IMR-90 (cell line): ENCODE data around the gene ANP32A. TPM values are rescaled to one million over a fixed set of nuclear protein-coding genes. Genes with fewer than 3 reads are reported as not detected.
"Not testable (repeated sequence)": the region's sequence is repeated elsewhere in the genome, so short reads cannot be mapped to it uniquely, and the experiment has no call there.

ENCODE experiments used
- ATAC-seq: fragments of 200-7000 bp; cut with Tn5 transposase; 2 replicates; pipeline ENCODE4 v1.9.1; 2020; ENCODE audit warnings: low read depth, mild to moderate bottlenecking, moderate library complexity
- BruUV-seq: library from RNA; stranded (reverse); fragments of 400-500 nt; replicated peaks from 2 replicates; lab custom pipeline; 2021; lab: Mats Ljungman, UMichigan
- CTCF ChIA-PET: fragments of 300-600 bp; formaldehyde crosslinking; extraction: SDS; loops from one replicate; lab custom pipeline; 2021; ENCODE audit warnings: antibody characterized with exemption; lab: Yijun Ruan, JAX
- POLR2A ChIA-PET: fragments of 300-600 bp; sonication (Branson Sonifier 250); formaldehyde crosslinking; loops from one replicate; lab custom pipeline; 2022; ENCODE audit warnings: antibody characterized with exemption; ENCODE audit not compliant: unreplicated experiment; lab: Charles Lee
- DNase-seq: peaks from one replicate; pipeline ENCODE4 v3.0.0; 2013
- H2AFZ ChIP-seq: replicated peaks from 2 replicates; pipeline ENCODE3; 2013; ENCODE audit warnings: low read length, mild to moderate bottlenecking; ENCODE audit not compliant: poor library complexity
- H2AK5ac ChIP-seq: 2 replicates; pipeline ENCODE4 v1.6.1; 2013; ENCODE audit warnings: low read depth, low read length, inconsistent platforms
- H2AK9ac ChIP-seq: replicated peaks from 2 replicates; pipeline ENCODE3; 2013; ENCODE audit warnings: mild to moderate bottlenecking, low read depth, low read length, moderate library complexity; ENCODE audit not compliant: poor library complexity
- H2BK120ac ChIP-seq: 2 replicates; pipeline ENCODE4 v1.6.1; 2013; ENCODE audit warnings: low read depth, low read length, inconsistent platforms
- H2BK15ac ChIP-seq: 3 replicates; pipeline ENCODE4 v1.6.1; 2013; ENCODE audit warnings: low read depth, low read length, inconsistent platforms
- H2BK20ac ChIP-seq: 2 replicates; pipeline ENCODE4 v1.6.1; 2013; ENCODE audit warnings: low read depth, mild to moderate bottlenecking, inconsistent platforms, low read length, moderate library complexity
- H2BK5ac ChIP-seq: 2 replicates; pipeline ENCODE4 v1.6.1; 2013; ENCODE audit warnings: mild to moderate bottlenecking, low read depth, low read length, inconsistent platforms; ENCODE audit not compliant: poor library complexity, severe bottlenecking
- H3K14ac ChIP-seq: replicated peaks from 2 replicates; pipeline ENCODE4 v1.6.1; 2013; ENCODE audit warnings: low read depth, low read length, inconsistent platforms
- H3K18ac ChIP-seq: 2 replicates; pipeline ENCODE4 v1.6.1; 2013; ENCODE audit warnings: low read depth, low read length, control low read depth
- H3K23ac ChIP-seq: 2 replicates; pipeline ENCODE4 v1.6.1; 2013; ENCODE audit warnings: low read depth, low read length, inconsistent platforms
- H3K27ac ChIP-seq: 2 replicates; pipeline ENCODE4 v1.5.1; 2013; ENCODE audit warnings: mild to moderate bottlenecking, control low read depth, low read length; ENCODE audit not compliant: insufficient read depth
- H3K27me3 ChIP-seq: 2 replicates; pipeline ENCODE4 v1.6.1; 2013; ENCODE audit warnings: low read length; ENCODE audit not compliant: control insufficient read depth, insufficient read depth
- H3K36me3 ChIP-seq: 2 replicates; pipeline ENCODE4 v1.6.1; 2013; ENCODE audit warnings: low read length, mixed read lengths; ENCODE audit not compliant: control insufficient read depth, insufficient read depth
- H3K4ac ChIP-seq: 2 replicates; pipeline ENCODE4 v1.6.1; 2013; ENCODE audit warnings: low read depth, low read length, inconsistent platforms
- H3K4me1 ChIP-seq: 2 replicates; pipeline ENCODE4 v1.6.1; 2013; ENCODE audit warnings: low read length, mixed read lengths; ENCODE audit not compliant: control insufficient read depth, insufficient read depth
- H3K4me2 ChIP-seq: 2 replicates; pipeline ENCODE4 v1.6.1; 2013; ENCODE audit warnings: low read depth, mild to moderate bottlenecking, control low read depth, low read length, moderate library complexity
- H3K4me3 ChIP-seq: 2 replicates; pipeline ENCODE4 v1.5.1; 2013; ENCODE audit warnings: low read depth, mild to moderate bottlenecking, control low read depth, low read length, moderate library complexity; ENCODE audit not compliant: insufficient read depth
- H3K56ac ChIP-seq: 2 replicates; pipeline ENCODE4 v1.6.1; 2013; ENCODE audit warnings: low read length, inconsistent platforms; ENCODE audit not compliant: insufficient read depth; ENCODE audit errors: extremely low read depth
- H3K79me1 ChIP-seq, 2 experiments: 2 replicates each; pipeline ENCODE4 v1.6.1; 2013; ENCODE audit warnings: low read length in 2 of 2, inconsistent platforms in 1 of 2, low read depth in 1 of 2
- H3K9ac ChIP-seq: 2 replicates; pipeline ENCODE4 v1.6.1; 2013; ENCODE audit warnings: low read depth, low read length, control low read depth
- H3K9me1 ChIP-seq: 2 replicates; pipeline ENCODE4 v1.6.1; 2013; ENCODE audit warnings: low read length, inconsistent platforms; ENCODE audit not compliant: insufficient read depth
- H3K9me3 ChIP-seq: 2 replicates; pipeline ENCODE4 v1.6.1; 2013; ENCODE audit warnings: low read length; ENCODE audit not compliant: control insufficient read depth, insufficient read depth
- H4K20me1 ChIP-seq: 2 replicates; pipeline ENCODE4 v1.6.1; 2013; ENCODE audit warnings: low read length, inconsistent platforms; ENCODE audit not compliant: insufficient read depth
- H4K5ac ChIP-seq: 2 replicates; pipeline ENCODE4 v1.6.1; 2013; ENCODE audit warnings: mild to moderate bottlenecking, low read depth, low read length, control low read depth
- H4K8ac ChIP-seq, 2 experiments: 2 replicates each; pipeline ENCODE4 v1.6.1; 2013; ENCODE audit warnings: low read depth in 2 of 2, low read length in 2 of 2, control low read depth in 1 of 2, inconsistent platforms in 1 of 2
- H4K91ac ChIP-seq: 2 replicates; pipeline ENCODE4 v1.6.1; 2013; ENCODE audit warnings: low read depth, low read length, inconsistent platforms; ENCODE audit not compliant: insufficient read depth
- WGBS, 2 experiments: methylation state at CpG; one replicate each; pipeline versions ENCODE4 v1.1.5 to v1.1.7; 2013; ENCODE audit warnings: missing lambda C conversion rate in 2 of 2; ENCODE audit not compliant: insufficient read length in 1 of 2; ENCODE audit errors: extremely low coverage in 2 of 2; 5-methylcytosine and 5-hydroxymethylcytosine counted together
- dilution Hi-C: fragments of 300-500 bp; cut with HindIII; formaldehyde crosslinking; loops from one replicate; pipeline ENCODE4 v1.14.3; 2018; ENCODE audit warnings: low sequenced_read_pairs; ENCODE audit not compliant: unreplicated experiment
- in situ Hi-C: fragments of 300-500 bp; cut with MboI; formaldehyde crosslinking; loops from 3 replicates; pipeline ENCODE4 v1.14.3; 2019; ENCODE audit warnings: low sequenced_read_pairs, inconsistent platforms, mixed read lengths
- intact Hi-C: fragments of 100-400 bp; cut with micrococcal nuclease; formaldehyde crosslinking; loops from 2 replicates; pipeline ENCODE4 v1.10.0; 2022
- polyA plus RNA-seq, 3 experiments: library from polyadenylated mRNA; depleted of rRNA; stranded (reverse); fragments of >200 nt; gene quantifications; 2 replicates each; pipeline ENCODE4 v1.2.3, GENCODE V29; 2012; ENCODE audit warnings: low replicate concordance in 1 of 3
- total RNA-seq: library from RNA; depleted of rRNA; stranded (reverse); fragments of >200 nt; gene quantifications from 2 replicates; pipeline ENCODE4 v1.2.3, GENCODE V29; 2012

ANP32A gene
- total and polyA plus RNA-seq, 2 of the 4 experiments (the other 2 are of a cell fraction): 62.4 to 72.8 TPM

DNA sequence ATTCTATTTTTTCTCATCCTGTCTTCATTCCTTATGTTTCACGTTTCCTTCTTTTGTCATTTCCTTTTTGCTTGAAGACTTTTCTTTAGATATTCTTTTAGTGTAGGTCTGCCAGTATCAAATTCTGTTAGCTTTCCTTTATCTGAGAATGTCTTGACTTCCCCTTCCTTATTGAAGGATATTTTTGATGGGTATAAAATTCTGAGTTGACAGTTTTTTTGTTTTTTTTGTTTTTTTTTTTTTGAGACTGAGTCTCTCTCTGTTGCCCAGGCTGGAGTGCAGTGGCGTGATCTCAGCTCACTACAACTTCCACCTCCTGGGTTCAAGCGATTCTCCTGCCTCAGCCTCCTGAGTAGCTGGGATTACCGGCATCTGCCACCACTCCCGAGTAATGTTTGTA, 36.7 kb upstream of the ANP32A start:
- ATAC-seq, H4K91ac ChIP-seq, H2BK5ac ChIP-seq, H2BK20ac ChIP-seq, BruUV-seq, H3K36me3 ChIP-seq, H2BK120ac ChIP-seq, H4K20me1 ChIP-seq, H3K14ac ChIP-seq, H3K9me1 ChIP-seq, H3K27ac ChIP-seq, H2BK15ac ChIP-seq, H3K4me2 ChIP-seq, H3K4me3 ChIP-seq, H3K9ac ChIP-seq, H4K5ac ChIP-seq, H3K56ac ChIP-seq, H2AK5ac ChIP-seq, H3K79me1 ChIP-seq, H2AK9ac ChIP-seq, H3K4ac ChIP-seq, dilution Hi-C loops, POLR2A ChIA-PET, CTCF ChIA-PET, H3K9me3 ChIP-seq, H3K4me1 ChIP-seq, DNase-seq, H2AFZ ChIP-seq, intact Hi-C loops, in situ Hi-C loops, H4K8ac ChIP-seq, H3K18ac ChIP-seq, H3K23ac ChIP-seq: not testable (repeated sequence)
- no CpG with 5 or more reads among the region's 5 CpGs for WGBS, 2 experiments
- peaks cover 13% of the 10 kb centered on the region for H3K27me3 ChIP-seq
